HUES6 (cell line): ENCODE data around the gene SCAP.

Source experiments
- H3K27ac ChIP-seq: 2 replicates; pipeline ENCODE4 v1.7.0; 2013; ENCODE audit warnings: low read depth, mild to moderate bottlenecking, low read length, inconsistent platforms
- H3K27me3 ChIP-seq: 2 replicates; pipeline ENCODE4 v1.6.1; 2013; ENCODE audit warnings: low read length; ENCODE audit not compliant: control insufficient read depth, insufficient read depth
- H3K36me3 ChIP-seq: 2 replicates; pipeline ENCODE4 v1.6.1; 2013; ENCODE audit warnings: low read length; ENCODE audit not compliant: control insufficient read depth, insufficient read depth
- H3K4me1 ChIP-seq: 2 replicates; pipeline ENCODE4 v1.6.1; 2013; ENCODE audit warnings: low read length; ENCODE audit not compliant: control insufficient read depth, insufficient read depth
- H3K4me3 ChIP-seq: 2 replicates; pipeline ENCODE4 v1.5.1; 2013; ENCODE audit warnings: low read depth, low read length
- H3K9ac ChIP-seq: one replicate; pipeline ENCODE4 v1.6.1; 2013; ENCODE audit warnings: mild to moderate bottlenecking, low read length
- H3K9me3 ChIP-seq: 2 replicates; pipeline ENCODE4 v1.6.1; 2013; ENCODE audit warnings: low read depth, low read length; ENCODE audit not compliant: control insufficient read depth, insufficient read depth

Gene SCAP

GRCh38 chr3:47385796-47386195 lies 89.9 kb downstream of the SCAP start:
- H3K9ac ChIP-seq, result no peak overlapping the region
- H3K4me3 ChIP-seq, result no peak overlapping the region
- no peak overlapping the region for H3K27ac ChIP-seq
- H3K27me3 ChIP-seq, result no peaks in the 10 kb centered on the region
- 0 out of 2 replicates have a peak, but pooled peaks cover 5% of the 10 kb centered on the region for H3K4me1 ChIP-seq
- no peaks in the 10 kb centered on the region for H3K9me3 ChIP-seq
- peaks cover 7% of the 10 kb centered on the region for H3K36me3 ChIP-seq

- peaks cover 7% of the 10 kb centered on the region for H3K36me3 ChIP-seq
- no peak overlapping the region for H3K27ac ChIP-seq
- H3K4me1 ChIP-seq, result 0 out of 2 replicates have a peak, but pooled peaks cover 5% of the 10 kb centered on the region
- H3K4me3 ChIP-seq, result no peak overlapping the region
- no peaks in the 10 kb centered on the region for H3K27me3 ChIP-seq
- no peak overlapping the region for H3K9ac ChIP-seq
- no peaks in the 10 kb centered on the region for H3K9me3 ChIP-seq
Measured at GRCh38 chr3:47385007-47385406, 90.7 kb downstream of the SCAP start.

- Histone ChIP-seq H3K4me3 (no peak overlapping the region), H3K27ac (no peak overlapping the region), H3K9me3 (no peaks in the 10 kb centered on the region), H3K4me1 (0 out of 2 replicates have a peak, but pooled peaks cover 5% of the 10 kb centered on the region), H3K36me3 (peaks cover 7% of the 10 kb centered on the region), H3K27me3 (no peaks in the 10 kb centered on the region), H3K9ac (no peak overlapping the region)
Measured at GRCh38 chr3:47384425-47384824, 91.3 kb downstream of the SCAP start.

GRCh38 chr3:47381317-47382157 lies 94.2 kb downstream of the SCAP start:
- Histone ChIP-seq H3K27ac (0 out of 2 replicates have a peak overlapping the region, but pooled peaks have one; percentile 14), H3K4me1 (0 out of 2 replicates have a peak, but pooled peaks cover 5% of the 10 kb centered on the region)

GRCh38 chr3:47380601-47381316 lies 95.0 kb downstream of the SCAP start, which contains the start of gene PTPN23:
Gene PTPN23, plus strand, starts transcription at chr3:47381021. Its CDS starts 76 bp downstream, at chr3:47381097.
- no peaks in the 10 kb centered on the region for H3K36me3 ChIP-seq
- H3K4me1 ChIP-seq, result 0 out of 2 replicates have a peak, but pooled peaks cover 5% of the 10 kb centered on the region
- H3K9ac ChIP-seq, result peak within 1 kb of the TSS; percentile 83
- peak within 1 kb of the TSS; percentile 93 for H3K4me3 ChIP-seq
- no peaks in the 10 kb centered on the region for H3K27me3 ChIP-seq
- no peaks in the 10 kb centered on the region for H3K9me3 ChIP-seq
- peak within 1 kb of the TSS; percentile 41 for H3K27ac ChIP-seq

More at GRCh38 chr3:47381317-47382157, 94.2 kb downstream of the SCAP start:
- no peaks in the 10 kb centered on the region for H3K27me3 ChIP-seq
- no peaks in the 10 kb centered on the region for H3K36me3 ChIP-seq
- H3K4me3 ChIP-seq, result peak overlapping the region; percentile 93
- peak overlapping the region; percentile 83 for H3K9ac ChIP-seq
- no peaks in the 10 kb centered on the region for H3K9me3 ChIP-seq

- H3K27ac ChIP-seq, result peak overlapping the region; percentile 41
- 0 out of 2 replicates have a peak, but pooled peaks cover 5% of the 10 kb centered on the region for H3K4me1 ChIP-seq
- H3K36me3 ChIP-seq, result no peaks in the 10 kb centered on the region
- no peaks in the 10 kb centered on the region for H3K27me3 ChIP-seq
- H3K9ac ChIP-seq, result peak overlapping the region; percentile 83
- no peaks in the 10 kb centered on the region for H3K9me3 ChIP-seq
- peak overlapping the region; percentile 93 for H3K4me3 ChIP-seq
Measured at GRCh38 chr3:47380026-47380600, 95.6 kb downstream of the SCAP start.

- H3K27ac ChIP-seq, result no peak overlapping the region
- no peaks in the 10 kb centered on the region for H3K9me3 ChIP-seq
- H3K4me3 ChIP-seq, result peak overlapping the region; percentile 93
- peak overlapping the region; percentile 83 for H3K9ac ChIP-seq
- no peaks in the 10 kb centered on the region for H3K27me3 ChIP-seq
- H3K4me1 ChIP-seq, result 0 out of 2 replicates have a peak, but pooled peaks cover 5% of the 10 kb centered on the region
- no peaks in the 10 kb centered on the region for H3K36me3 ChIP-seq
Measured at GRCh38 chr3:47379411-47379899, 96.3 kb downstream of the SCAP start.

GRCh38 chr3:47378869-47379268 lies 96.9 kb downstream of the SCAP start:
- Histone ChIP-seq H3K9ac (no peak overlapping the region), H3K9me3 (no peaks in the 10 kb centered on the region), H3K4me1 (0 out of 2 replicates have a peak, but pooled peaks cover 5% of the 10 kb centered on the region), H3K27me3 (no peaks in the 10 kb centered on the region), H3K36me3 (no peaks in the 10 kb centered on the region), H3K27ac (no peak overlapping the region), H3K4me3 (no peak overlapping the region)

- Histone ChIP-seq H3K27ac (no peak overlapping the region), H3K9ac (no peak overlapping the region), H3K4me1 (0 out of 2 replicates have a peak, but pooled peaks cover 5% of the 10 kb centered on the region), H3K27me3 (no peaks in the 10 kb centered on the region), H3K9me3 (no peaks in the 10 kb centered on the region), H3K4me3 (no peak overlapping the region), H3K36me3 (no peaks in the 10 kb centered on the region)
Measured at GRCh38 chr3:47377186-47377585, 98.6 kb downstream of the SCAP start.

GRCh38 chr3:47376393-47376792 lies 99.3 kb downstream of the SCAP start:
- no peak overlapping the region for H3K9ac ChIP-seq
- H3K27me3 ChIP-seq, result no peaks in the 10 kb centered on the region

More at GRCh38 chr3:47376393-47376792, 99.3 kb downstream of the SCAP start:
- no peaks in the 10 kb centered on the region for H3K9me3 ChIP-seq
- H3K27ac ChIP-seq, result no peak overlapping the region
- no peak overlapping the region for H3K4me3 ChIP-seq
- H3K4me1 ChIP-seq, result peaks cover 4% of the 10 kb centered on the region; the same call in 1 of the 2 replicates
- no peaks in the 10 kb centered on the region for H3K36me3 ChIP-seq
